ENCODE results near the gene PDE5A.

The PDE5A gene

GRCh38 chr4:119602366-119602765 lies 26.2 kb downstream of the PDE5A start:
- ChIA-PET CTCF (interaction anchor here (1.0 kb wide), 2 partner anchors 27 to 44 kb away, joined by 3 read pairs; partner anchors contain the start of gene PDE5A), POLR2A (no interaction called here)
- no peak for TF ChIP-seq CTCF (IDR thresholded peaks at IDR 0.05; ENCODE audit: insufficient read depth, low read length, missing control alignments)
- no peak for DNase-seq (ENCODE audit: low read depth, low spot score)
- no peak overlapping the region for H3K4me3 ChIP-seq (ENCODE audit: low read depth, low read length)

- no peak overlapping the region for H3K4me3 ChIP-seq (ENCODE audit: low read depth, low read length)
- ChIA-PET CTCF (interaction anchor here (0.8 kb wide), 1 partner anchor 29 kb away, joined by 3 read pairs; no protein-coding TSS in a partner anchor), POLR2A (no interaction called here)
- no peak for TF ChIP-seq CTCF (IDR thresholded peaks at IDR 0.05; ENCODE audit: insufficient read depth, low read length, missing control alignments)
- DNase-seq (ENCODE audit: low read depth, low spot score), result no peak
Measured at GRCh38 chr4:119598521-119598920, 30.1 kb downstream of the PDE5A start.

GRCh38 chr4:119597377-119597776 lies 31.2 kb downstream of the PDE5A start:
- ChIA-PET CTCF (no interaction called here), POLR2A (no interaction called here)
- no peak overlapping the region for H3K4me3 ChIP-seq (ENCODE audit: low read depth, low read length)
- no peak for DNase-seq (ENCODE audit: low read depth, low spot score)
- TF ChIP-seq CTCF (IDR thresholded peaks at IDR 0.05; ENCODE audit: insufficient read depth, low read length, missing control alignments), result no peak

- ChIA-PET POLR2A (no interaction called here), CTCF (interaction anchor here (0.6 to 1.9 kb wide), 4 partner anchors 10 to 452 kb away, joined by 3 to 4 read pairs (median 4); no protein-coding TSS in a partner anchor)
- no peak overlapping the region for H3K4me3 ChIP-seq (ENCODE audit: low read depth, low read length)
Measured at GRCh38 chr4:119593698-119594097, 34.9 kb downstream of the PDE5A start.

GRCh38 chr4:119592830-119593229 lies 35.8 kb downstream of the PDE5A start:
- no peak for TF ChIP-seq CTCF (IDR thresholded peaks at IDR 0.05; ENCODE audit: insufficient read depth, low read length, missing control alignments)
- no peak overlapping the region for H3K4me3 ChIP-seq (ENCODE audit: low read depth, low read length)
- ChIA-PET CTCF (interaction anchor here (1.9 kb wide), 1 partner anchor 9 kb away, joined by 4 read pairs; no protein-coding TSS in a partner anchor), POLR2A (no interaction called here)
- DNase-seq (ENCODE audit: low read depth, low spot score), result no peak

More at GRCh38 chr4:119593698-119594097, 34.9 kb downstream of the PDE5A start:
- no peak for DNase-seq (ENCODE audit: low read depth, low spot score)
- TF ChIP-seq CTCF (IDR thresholded peaks at IDR 0.05; ENCODE audit: insufficient read depth, low read length, missing control alignments), result no peak

GRCh38 chr4:119589165-119589564 lies 39.4 kb downstream of the PDE5A start:
- ChIA-PET CTCF (interaction anchor here (1.1 kb wide), 1 partner anchor 39 kb away, joined by 3 read pairs; no protein-coding TSS in a partner anchor), POLR2A (no interaction called here)
- no peak for TF ChIP-seq CTCF (IDR thresholded peaks at IDR 0.05; ENCODE audit: insufficient read depth, low read length, missing control alignments)
- DNase-seq (ENCODE audit: low read depth, low spot score), result no peak
- H3K4me3 ChIP-seq (ENCODE audit: low read depth, low read length), result no peak overlapping the region
